T-helper 9 cell (primary cell): ENCODE results near the gene HS2ST1.
"Not testable (repeated sequence)": the region's sequence is repeated elsewhere in the genome, so short reads cannot be mapped to it uniquely, and the experiment has no call there.

Source experiments
- DNase-seq: peaks from one replicate; pipeline ENCODE4 v3.0.0-alpha.2; 2020

Gene HS2ST1

DNA sequence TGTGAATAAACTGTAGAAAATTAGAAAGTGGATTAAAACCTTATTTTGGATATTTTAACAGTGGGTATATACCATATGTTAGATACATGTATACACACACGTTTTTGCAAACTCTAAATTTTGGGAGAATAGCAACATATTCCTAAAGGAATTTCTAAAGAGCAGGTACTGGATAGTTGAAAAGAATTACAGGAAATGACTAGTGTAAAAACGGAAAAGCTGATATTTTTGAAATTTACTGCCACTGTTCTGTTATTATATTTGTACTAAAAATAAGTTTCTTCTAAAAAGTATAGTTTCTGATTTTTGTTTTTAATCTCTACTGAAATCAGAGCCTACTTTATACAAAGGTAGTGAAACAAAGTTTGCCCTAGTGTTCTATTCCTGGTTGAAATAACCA, 114.1 kb downstream of the HS2ST1 start:
- no peak for DNase-seq

DNA sequence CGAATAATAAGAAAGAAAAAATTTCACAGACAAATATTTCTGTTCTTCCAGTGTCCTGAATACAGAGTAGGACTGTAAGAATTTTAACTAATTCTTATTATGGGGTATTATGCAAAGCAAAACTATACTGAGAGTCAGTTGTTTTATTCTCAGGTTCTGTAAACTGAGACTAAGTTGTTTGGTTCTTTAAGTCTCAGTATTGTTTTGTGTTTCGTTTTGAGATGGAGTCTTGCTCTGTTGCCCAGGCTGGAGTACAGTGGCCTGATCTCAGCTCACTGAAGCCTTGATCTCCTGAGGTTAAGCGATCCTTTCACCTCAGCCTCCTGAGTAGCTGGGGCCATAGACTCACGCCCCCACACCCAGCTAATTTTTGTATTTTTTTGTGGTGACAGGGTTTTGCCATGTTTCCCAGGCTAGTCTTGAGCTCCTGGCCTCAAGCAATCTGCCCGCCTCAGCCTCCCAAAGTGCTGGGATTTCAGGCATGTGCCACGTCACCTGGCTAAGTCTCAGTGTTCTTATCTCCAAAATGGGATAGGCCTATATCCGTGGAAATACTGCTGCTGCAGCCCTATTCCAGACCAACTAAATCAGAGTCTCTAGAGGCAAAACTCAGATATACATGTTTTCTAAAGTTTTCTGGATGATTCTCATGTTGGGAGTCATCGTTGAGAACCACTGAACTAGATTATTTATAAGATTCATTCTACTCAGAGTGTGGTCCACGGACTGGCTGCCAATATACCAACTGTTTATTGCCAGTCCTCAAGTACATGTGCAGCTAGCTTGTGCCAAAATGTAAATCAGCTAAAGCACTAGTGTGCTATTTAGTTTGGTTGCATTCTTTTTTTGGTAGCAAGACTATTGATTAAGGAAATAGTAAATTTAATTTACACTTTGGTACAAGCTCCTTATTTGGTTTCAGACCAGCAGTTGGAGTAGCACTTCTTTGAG, 116.6 kb downstream of the HS2ST1 start:
- DNase-seq: no peak

DNA sequence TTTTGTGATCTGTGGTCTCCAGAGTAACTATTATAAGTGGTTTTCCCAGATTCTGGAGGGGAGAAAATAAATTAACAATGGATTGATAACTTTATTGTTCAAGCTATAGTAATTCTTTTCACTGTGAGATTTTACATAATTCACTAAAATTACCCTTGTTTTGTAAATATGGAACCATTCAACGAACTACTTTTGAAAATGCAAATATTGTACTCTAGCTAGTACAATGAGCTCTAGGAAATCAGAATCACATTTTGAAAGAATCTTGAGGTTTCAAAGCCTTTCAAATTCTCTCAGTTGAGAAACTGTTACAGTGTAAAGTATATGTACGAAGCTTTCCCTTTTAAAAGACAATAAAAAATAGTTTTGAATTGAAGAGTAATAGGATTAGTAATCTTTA, 119.9 kb downstream of the HS2ST1 start:
- DNase-seq: no peak

DNA sequence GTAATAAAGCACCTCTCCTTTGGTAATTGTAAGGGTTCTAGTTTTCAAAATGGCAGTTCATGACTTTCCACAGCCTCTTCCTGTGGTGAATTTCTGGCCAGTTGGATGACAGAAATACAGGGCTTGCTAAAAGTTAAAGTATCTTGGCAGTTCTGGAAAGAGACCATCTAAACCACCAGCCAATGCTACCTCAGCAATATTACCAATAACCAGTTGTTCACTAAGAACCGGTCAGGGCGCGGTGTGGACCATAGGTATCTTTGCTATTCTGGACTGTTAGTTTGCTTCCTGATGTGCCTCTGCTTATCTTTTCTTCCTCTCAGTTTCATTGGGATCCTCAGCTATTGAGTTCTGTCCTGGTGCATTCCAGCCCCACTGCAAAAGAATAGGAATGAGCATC, 124.7 kb downstream of the HS2ST1 start:
- no peak for DNase-seq

DNA sequence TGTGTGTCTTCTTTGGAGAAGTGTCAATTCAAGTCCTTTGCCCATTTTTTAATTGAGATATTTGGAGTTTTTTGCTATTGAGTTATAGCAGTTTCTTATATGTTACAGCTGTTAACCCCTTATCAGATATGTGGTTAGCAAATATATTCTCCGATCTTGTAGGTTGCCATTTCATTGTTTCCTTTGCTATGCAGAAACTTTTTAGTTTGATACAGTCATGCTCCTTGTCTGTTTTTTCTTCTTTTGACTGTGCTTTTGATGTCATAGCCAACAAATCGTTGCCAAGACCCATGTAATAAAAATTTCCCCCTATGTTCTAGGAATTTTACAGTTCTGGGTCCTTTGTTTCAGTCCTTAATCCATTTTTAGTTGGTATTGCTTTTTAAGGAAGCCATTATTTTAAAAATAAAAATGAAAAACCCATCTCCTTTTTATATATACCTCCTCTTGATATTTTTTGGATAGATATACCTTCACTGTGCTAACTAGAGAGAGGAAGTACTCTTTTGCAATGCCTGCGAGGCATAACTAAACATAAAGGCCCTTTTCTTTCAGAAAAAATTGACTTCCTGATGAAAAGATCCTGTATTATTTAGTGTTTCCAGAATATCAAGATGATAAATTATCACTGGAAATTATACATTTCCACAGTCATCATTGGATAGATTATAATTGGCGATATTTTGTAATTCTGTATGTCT, 127.8 kb downstream of the HS2ST1 start:
- DNase-seq: no peak

DNA sequence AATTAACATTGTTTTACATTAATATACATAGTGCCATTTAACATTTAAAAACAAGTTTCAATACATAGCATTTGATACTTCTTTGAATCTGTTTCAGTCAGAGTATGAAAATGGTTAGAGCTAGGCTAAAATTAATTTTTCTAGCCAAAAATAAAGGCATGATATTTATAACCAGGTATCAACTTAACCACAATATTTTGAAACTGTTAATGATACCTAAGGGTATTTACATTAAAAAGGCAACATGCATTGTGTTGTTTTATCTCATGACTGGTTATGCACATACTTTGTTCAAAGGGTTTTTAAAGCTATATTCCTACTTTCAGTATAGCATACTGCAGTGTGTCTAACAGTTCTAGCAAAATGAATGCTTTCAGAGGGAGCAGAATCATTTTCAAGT, 130.0 kb downstream of the HS2ST1 start:
- no peak for DNase-seq

DNA sequence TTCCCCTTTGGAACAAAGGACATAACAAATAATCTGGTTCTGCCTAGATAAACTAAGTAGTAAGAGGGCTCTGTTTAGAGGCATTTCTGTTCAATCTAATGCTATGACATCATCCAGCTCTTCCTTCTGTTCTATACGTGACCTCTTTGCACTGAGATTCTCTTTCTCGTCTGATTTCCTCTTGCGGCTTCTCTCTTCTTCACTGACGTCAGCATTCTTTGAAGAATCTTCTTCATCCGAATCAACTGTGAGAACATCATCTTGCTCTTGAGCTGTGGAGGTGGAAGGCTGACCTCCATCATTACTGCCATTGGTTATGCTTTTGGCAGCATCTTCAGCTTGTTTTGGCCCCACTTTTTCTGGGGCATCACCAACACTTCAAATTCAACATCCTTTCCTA, 130.4 kb downstream of the HS2ST1 start:
- DNase-seq: no peak

DNA sequence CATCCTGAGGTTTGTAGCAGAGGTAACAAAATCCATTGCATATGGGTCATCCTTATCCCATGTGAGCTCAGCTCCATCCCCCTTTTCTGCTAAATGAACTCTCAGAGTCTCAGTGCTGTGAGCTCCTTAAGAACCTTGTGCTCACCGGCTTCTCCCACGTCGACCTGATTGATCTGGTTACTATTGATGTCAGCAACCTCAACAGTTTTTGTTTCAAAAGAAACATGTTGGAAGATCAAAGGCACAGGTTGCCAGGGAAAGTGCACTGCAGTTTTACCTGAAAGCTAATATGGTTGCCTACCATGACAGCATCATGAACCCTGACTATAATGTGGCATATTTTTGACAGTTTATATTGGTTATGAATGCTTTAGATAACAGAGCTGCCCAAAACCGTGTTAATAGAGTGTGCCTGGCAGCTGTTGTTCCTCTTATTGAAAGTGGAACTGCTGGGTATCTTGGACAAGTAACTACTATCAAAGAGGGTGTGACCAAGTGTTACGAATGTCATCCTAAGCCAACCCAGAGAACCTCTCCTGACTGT, 131.4 kb downstream of the HS2ST1 start:
- peak; percentile 23 for DNase-seq

DNA sequence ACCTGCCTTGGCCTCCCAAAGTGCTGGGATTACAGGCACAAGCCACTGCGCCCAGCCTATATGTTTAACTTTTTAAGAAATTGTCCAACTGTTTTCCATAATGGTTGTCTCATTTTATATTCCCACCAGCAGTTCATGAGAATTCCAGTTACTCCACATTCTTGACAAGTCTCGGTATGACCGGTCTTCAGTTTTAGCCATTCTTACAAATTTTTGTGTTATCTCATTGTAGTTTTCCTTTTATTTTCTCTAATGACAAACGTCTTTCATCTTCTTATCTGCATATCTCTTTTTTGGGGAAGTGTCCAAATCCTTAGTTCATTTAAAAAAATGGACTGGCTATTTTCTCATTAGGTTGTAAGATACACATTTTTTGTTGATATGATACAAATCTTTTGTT, 132.5 kb downstream of the HS2ST1 start:
- DNase-seq: no peak

DNA sequence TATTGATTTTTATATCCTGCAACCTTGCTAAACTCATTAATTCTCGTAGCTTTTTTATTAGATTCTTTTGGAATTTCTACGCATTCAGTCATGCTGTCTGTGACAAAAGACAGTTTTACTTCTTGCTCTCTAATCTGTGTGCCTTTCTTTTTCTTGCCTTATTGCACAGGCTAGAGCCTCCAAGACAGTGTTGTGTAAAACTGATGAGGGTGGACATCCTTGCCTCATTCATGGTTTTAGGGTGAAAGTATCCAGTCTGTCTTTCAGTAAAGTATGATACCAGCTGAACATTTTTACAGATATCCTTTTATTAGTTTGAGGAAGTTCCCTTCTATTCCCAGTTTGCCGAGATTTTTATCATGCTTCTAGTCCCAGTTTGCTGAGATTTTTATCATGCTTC, 133.8 kb downstream of the HS2ST1 start:
- DNase-seq: no peak

DNA sequence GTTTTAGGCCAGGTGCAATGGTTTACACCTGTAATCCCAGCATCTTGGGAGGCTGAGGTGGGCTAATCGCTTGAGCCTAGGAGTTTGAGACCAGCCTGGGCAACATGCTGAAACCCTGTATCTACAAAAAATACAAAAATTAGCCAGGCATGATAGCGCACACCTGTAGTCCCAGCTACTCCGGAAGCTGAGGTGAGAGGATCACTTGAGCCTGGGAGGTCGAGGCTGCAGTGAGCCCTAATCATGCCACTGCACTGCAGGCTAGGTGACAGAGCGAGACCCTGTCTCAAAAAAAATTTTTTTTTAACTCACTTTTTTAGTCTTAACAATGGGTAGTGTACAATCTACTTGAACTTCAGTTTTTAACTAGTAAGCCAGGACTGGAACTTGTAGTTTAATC, 137.5 kb downstream of the HS2ST1 start:
- DNase-seq: no peak

DNA sequence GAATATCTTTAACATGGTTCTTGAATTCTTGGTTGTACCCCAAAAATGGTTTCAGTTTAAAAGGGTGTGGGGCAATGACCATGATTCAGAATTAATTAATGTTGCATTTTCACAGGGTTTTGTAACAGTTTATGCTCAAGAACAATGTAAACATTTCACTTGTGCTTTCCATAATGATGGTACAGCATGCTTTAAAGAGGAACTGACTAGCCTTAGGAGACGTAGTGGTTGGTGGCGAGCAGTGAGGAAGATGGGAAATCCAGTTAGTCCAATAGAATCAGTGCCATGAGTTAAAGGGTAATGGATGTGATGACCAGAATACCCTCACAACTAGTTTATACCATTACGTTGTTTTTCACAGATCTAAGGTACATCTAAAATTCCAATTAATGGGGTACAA, 138.0 kb downstream of the HS2ST1 start:
- DNase-seq: no peak

DNA sequence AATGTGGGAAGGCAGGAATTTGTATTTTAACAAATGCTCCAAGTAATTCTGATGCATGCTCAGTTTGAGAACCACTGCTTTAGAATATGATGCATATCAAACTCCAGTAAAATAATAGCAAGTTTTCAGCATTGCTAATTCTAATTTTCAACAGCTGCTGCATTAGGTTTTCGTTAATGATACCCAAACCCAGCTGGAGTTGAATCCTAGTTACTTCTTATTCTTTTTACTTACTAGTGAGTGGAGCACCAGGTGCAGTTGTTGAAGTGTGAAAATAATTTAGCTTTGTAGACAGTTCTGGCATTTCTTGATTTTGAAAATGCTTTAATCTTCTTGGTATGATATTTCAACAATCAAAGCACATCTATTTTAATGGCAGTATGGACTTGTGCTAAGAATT, 138.5 kb downstream of the HS2ST1 start:
- no peak for DNase-seq

DNA sequence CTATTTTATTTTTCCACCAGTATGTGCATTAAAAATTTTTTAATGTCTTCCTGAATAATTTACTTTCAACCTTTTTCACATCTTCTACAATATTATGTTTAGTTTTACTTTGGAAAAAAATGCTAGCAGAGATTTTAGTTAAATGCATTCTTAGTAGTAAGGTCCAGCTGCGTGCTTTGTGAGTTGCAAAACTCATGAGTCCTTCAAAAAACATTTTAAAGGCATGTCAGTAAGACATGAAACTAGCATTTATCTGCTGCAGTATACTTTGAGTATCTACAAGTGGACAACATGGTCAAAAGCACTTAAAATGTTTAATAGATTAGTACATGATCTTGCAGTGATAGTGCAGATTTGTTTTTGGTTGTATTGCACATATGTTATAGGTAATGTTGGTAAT, 139.0 kb downstream of the HS2ST1 start:
- no peak for DNase-seq

DNA sequence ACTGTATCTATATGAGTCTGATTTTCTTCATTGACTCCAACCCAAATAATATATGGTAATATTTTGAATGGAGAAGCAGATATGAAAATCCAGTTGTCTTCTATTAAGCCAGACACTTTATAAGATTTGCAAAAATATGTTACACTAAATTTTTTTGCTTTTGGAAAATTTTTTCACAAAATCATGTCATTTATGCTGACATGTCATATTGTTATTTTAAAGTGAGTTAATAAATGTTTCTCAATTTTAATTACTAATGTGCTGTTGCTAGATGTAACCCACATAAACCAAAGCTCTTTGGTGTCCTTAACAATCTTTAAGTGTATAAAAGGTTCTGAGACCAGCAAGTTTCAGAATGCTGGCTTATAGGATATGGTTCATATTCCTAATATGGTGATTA, 142.5 kb downstream of the HS2ST1 start:
- DNase-seq: no peak

DNA sequence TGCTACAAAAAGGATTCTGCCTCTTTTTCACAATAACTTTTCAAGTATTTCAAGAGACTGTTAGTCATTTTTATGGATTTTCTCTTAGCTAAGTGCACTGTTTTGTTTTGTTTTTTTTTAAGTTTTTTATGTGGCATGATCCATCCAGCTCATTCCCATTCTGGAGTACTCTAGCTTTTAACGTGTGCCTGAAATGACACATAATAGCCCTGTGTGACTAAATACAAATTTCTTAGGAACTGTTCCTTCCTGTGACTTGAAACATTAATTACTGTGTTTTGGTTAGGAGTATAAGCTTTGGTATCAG, 143.9 kb downstream of the HS2ST1 start:
- no peak for DNase-seq

DNA sequence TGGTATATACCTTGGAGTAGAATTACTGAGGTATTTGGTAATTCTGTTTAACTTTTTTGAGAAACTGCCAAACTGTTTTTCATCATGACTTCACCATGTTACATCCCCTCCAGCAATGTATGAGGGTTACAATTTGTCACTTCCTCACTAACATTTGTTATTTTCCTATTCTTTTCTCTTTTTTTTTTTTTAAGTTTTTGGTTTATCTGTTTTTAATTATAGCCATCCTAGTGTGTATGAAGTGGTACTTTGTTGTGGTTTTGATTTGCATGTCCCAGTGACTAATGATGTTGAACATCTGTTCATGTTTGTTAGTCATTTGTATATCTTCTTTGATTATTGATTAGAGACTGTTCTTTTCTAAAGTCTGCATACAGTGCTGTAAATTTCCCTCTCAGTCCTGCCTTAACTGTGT, 147.3 kb downstream of the HS2ST1 start:
- no peak for DNase-seq

DNA sequence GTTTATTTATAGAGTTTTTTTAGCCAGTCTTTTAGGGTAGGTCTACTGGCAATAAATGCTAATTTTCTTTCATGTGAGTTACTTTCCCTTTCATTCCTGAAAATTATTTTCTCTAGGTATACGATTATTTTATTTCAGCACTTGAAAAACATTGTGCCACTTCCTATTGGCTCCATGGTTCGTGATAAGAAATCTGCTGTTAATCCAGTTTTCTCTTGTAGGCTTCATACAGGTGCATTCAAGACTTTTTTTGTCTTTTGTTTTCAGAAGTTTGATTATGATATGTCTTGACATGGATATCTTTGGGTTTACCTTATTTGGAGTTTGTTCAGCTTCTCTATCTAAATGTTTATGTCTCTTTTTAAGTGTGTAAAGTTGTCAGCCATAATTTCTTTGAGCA, 148.3 kb downstream of the HS2ST1 start:
- DNase-seq: no peak

DNA sequence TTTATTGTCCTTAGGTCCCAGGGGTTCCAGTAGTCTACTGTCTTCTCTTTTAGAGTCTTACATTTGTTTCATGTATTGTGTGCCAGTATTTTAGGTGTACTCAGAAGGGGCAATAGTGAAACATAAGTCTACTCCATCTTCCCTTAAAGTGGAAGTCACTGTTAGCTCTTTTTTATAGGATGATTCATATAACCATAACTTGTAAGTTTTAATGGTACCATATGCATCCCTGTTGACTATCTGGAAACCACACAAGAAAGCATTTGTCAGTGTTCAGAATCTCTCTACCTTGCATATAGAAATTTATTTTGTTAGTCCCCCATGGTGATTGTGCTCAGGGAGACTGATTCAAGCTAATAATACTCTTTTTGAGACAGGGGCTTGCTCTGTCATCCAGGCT, 149.9 kb downstream of the HS2ST1 start:
- DNase-seq: no peak

DNA sequence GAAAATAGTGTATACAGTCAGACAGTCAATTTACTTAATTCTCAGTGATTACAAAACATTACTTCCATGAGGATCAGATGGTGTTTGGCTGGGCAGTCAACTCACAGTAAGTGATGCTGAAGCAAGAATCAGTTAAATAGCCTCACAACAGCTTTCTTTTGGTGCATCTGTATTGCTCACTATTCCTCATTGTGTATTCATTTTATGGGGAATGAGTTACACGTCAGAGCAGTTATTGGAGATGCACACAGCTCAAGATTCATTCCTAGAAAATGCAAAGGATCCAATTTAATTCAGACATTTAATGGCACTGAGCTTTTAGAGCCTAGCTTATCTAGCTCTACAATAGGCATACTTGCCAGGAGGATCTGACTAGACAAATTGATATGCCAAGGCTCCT, 150.6 kb downstream of the HS2ST1 start:
- no peak for DNase-seq

DNA sequence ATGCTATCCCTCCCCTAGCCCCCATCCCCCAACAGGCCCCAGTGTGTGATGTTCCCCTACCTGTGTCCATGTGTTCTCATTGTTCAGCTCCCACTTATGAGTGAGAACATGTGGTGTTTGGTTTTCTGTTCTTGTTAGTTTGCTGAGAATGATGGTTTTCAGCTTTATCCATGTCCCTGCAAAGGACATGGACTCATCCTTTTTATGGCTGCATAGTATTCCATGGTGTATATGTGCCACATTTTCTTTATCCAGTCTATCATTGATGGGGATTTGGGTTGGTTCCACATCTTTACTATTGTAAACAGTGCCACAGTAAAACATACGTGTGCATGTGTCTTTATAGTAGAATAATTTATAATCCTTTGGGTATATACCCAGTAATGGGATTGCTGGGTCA, 152.3 kb downstream of the HS2ST1 start:
- DNase-seq: not testable (repeated sequence)

DNA sequence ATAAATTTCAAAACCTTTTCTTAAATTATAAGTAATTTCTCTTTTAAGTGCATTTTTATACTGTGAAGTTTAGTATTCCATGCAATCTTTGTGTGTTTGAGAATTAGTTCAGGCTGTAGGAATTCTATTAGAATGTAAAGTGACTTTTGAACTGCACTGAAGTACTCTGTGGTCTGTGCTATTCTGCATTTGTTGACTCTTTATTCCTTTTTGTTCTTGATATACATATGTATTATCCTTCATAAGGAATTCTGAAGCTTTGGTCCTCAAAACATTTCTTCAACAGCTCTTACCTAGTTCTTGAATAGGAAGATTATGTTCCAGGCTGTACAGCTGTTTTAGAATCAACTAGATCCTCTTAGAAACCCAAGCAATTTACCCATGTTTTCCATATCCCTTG, 158.0 kb downstream of the HS2ST1 start:
- no peak for DNase-seq

DNA sequence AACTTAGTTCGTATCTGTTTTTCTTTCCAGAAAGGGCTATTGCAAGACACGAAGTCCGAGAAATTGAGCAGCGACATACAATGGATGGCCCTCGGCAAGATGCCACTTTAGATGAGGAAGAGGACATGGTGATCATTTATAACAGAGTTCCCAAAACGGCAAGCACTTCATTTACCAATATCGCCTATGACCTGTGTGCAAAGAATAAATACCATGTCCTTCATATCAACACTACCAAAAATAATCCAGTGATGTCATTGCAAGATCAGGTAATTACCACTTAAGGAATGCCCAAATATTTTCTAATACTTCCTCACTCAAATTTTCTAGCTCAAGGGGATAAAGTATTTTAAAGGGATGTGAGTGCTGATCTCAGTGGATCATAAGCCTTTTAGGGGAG, 158.5 kb downstream of the HS2ST1 start:
- no peak for DNase-seq
